ENCODE measurements around the gene PYY.

DNA sequence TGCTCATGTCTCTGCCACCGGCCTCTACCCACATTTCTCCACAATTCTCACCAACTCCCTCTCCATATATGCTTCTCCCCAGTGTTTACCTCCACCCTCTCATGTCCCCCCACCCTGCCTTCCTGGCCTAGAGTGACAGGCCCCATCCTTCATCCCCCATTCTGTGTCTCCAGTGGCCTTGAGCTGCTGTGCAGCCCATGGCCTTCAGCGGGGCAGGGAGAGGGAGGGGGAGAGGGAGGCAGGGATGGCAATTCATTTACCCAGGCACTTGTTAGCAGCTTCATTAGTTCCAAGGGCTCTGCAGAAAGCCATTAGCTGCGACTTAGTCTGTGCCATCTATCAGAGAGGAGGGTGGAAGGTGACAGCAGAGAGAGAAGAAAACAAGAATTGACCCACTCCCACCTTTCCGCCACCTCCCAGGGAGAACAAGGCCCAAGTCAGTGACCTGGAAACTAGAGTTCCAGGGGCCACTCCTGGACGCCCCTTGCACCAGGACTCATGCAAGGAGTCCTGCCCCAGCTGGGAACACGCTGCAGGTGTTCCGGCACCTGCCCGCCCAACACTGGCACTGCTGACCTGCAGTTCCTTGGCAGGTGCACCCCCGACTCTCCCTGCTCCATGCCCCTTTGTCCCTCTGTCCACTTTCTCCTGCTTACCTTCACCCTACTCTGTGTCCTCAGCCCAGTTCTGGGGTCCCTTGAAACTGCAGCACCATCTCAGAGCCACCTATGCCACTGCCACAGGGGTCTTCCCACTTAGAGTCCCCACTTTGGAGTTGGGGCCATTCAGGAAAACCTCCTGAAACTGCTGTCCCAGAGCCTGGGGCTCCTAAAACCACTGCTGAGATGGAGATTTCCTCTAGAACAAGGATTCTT, 23.5 kb upstream of the PYY start:
- TF ChIP-seq POLR2A (IDR thresholded peaks at IDR 0.05) (no peak), CTCF (IDR thresholded peaks at IDR 0.05 in 8 of 11, conservative IDR thresholded peaks at IDR 0.05 in 3 of 11) (no peak), POLR2AphosphoS5 (IDR thresholded peaks at IDR 0.05) (no peak)

Measured in spleen (tissue), 7 donors.